Measurements from ENCODE around the gene TMEM253.

Gene TMEM253

GRCh38 chr14:21106498-21107282 lies 5.8 kb downstream of the TMEM253 start:
- H3K4me3 ChIP-seq (ENCODE audit: low read depth, low read length), result no peak overlapping the region
- ChIA-PET POLR2A (no interaction called here), CTCF (interaction anchor here (0.9 to 14.2 kb wide), 26 partner anchors 8 to 493 kb away, joined by 3 to 684 read pairs (median 14); partner anchors contain the start of genes ARHGEF40, METTL17, RNASE7 and SLC39A2)
- peak; percentile 85 for TF ChIP-seq CTCF (IDR thresholded peaks at IDR 0.05; ENCODE audit: insufficient read depth, low read length, missing control alignments)
- no peak for DNase-seq (ENCODE audit: low read depth, low spot score)

- no peak for TF ChIP-seq CTCF (IDR thresholded peaks at IDR 0.05; ENCODE audit: insufficient read depth, low read length, missing control alignments)
- H3K4me3 ChIP-seq (ENCODE audit: low read depth, low read length), result no peak overlapping the region
- POLR2A ChIA-PET, result no interaction called here
- CTCF ChIA-PET, result interaction anchor here (0.9 to 14.2 kb wide), 21 partner anchors 7 to 494 kb away, joined by 3 to 684 read pairs (median 11); partner anchors contain the start of genes ARHGEF40, RNASE7, SLC39A2 and ZNF219
- DNase-seq (ENCODE audit: low read depth, low spot score), result no peak
Measured at GRCh38 chr14:21107283-21107800, 6.5 kb downstream of the TMEM253 start.

DNA sequence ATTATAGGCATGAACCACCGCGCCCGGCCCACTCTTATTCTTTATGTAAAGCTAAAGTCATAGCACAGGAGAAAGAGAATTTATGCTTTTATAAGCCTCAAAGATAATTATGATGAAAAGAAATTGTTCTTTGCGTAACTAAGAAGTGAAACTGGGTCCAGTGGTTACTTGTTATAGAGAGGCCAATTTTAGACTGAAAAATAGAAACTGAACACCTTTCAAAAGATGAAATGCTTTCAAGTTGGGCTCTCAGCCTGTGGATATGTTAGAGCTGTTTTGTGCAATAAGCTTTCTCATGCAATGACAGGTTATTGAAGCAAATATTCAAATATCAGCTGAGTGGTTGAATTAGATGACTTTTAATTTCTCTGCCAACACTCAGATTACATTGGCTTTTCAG lies 7.9 kb downstream of the TMEM253 start:
- DNase-seq (ENCODE audit: low read depth, low spot score), result no peak
- no peak overlapping the region for H3K4me3 ChIP-seq (ENCODE audit: low read depth, low read length)
- TF ChIP-seq CTCF (IDR thresholded peaks at IDR 0.05; ENCODE audit: insufficient read depth, low read length, missing control alignments), result no peak
- ChIA-PET CTCF (interaction anchor here (0.9 to 14.2 kb wide), 11 partner anchors 11 to 251 kb away, joined by 3 to 684 read pairs (median 7); partner anchors contain the start of genes ARHGEF40 and ZNF219), POLR2A (no interaction called here)

GRCh38 chr14:21109377-21110138 lies 8.7 kb downstream of the TMEM253 start:
- no peak overlapping the region for H3K4me3 ChIP-seq (ENCODE audit: low read depth, low read length)
- ChIA-PET CTCF (interaction anchor here (0.6 to 14.2 kb wide), 9 partner anchors 15 to 1246 kb away, joined by 3 to 684 read pairs (median 6); partner anchors contain the start of gene ZNF219), POLR2A (no interaction called here)
- no peak for DNase-seq (ENCODE audit: low read depth, low spot score)
- no peak for TF ChIP-seq CTCF (IDR thresholded peaks at IDR 0.05; ENCODE audit: insufficient read depth, low read length, missing control alignments)

DNA sequence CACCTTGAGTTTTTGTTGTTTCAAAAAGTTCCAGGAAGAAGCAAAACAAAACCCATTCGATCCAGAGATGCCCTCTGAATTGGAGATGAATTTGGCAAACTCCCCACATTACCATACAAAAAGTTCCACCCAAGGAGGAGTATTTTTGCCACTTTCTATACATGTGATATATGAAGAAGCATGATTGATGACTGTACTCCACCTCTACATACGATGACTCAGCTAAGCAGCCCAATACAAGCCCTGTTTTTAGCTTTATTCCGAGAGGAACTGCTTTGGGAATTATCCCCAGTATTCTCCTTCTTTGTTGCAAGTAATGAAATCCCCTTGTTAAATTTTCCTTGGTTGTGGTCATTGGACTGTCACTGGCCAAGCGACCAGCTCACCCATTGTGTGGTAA lies 11.4 kb downstream of the TMEM253 start:
- no peak for DNase-seq (ENCODE audit: low read depth, low spot score)
- CTCF ChIA-PET, result interaction anchor here (1.1 to 14.2 kb wide), 5 partner anchors 7 to 97 kb away, joined by 3 to 684 read pairs (median 5); no protein-coding TSS in a partner anchor
- no peak for TF ChIP-seq CTCF (IDR thresholded peaks at IDR 0.05; ENCODE audit: insufficient read depth, low read length, missing control alignments)
- H3K4me3 ChIP-seq (ENCODE audit: low read depth, low read length), result no peak overlapping the region
- POLR2A ChIA-PET, result no interaction called here
